NAMALWA (cell line): Measurements from ENCODE around the gene CHKA.

ENCODE experiments used
- DNase-seq: peaks from one replicate; pipeline ENCODE4 v3.0.0-alpha.2; 2015; ENCODE audit warnings: low spot score

Gene CHKA

DNA sequence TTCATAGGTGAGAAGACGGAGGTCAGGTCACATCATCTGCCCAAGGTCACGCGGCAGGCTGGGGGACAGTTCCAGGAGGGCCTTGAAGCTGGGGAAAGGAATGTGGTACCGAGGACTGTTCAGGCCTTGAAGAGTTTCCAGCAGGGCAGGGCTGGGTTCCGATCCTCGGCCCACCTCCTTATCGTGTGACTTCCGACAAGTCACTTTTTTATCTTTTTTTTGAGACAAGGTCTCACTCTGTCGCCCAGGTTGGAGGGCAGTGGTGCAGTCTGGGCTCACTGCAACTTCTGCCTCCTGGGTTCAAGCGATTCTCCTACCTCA is 90.1 kb downstream of the CHKA start:
- no peak for DNase-seq

DNA sequence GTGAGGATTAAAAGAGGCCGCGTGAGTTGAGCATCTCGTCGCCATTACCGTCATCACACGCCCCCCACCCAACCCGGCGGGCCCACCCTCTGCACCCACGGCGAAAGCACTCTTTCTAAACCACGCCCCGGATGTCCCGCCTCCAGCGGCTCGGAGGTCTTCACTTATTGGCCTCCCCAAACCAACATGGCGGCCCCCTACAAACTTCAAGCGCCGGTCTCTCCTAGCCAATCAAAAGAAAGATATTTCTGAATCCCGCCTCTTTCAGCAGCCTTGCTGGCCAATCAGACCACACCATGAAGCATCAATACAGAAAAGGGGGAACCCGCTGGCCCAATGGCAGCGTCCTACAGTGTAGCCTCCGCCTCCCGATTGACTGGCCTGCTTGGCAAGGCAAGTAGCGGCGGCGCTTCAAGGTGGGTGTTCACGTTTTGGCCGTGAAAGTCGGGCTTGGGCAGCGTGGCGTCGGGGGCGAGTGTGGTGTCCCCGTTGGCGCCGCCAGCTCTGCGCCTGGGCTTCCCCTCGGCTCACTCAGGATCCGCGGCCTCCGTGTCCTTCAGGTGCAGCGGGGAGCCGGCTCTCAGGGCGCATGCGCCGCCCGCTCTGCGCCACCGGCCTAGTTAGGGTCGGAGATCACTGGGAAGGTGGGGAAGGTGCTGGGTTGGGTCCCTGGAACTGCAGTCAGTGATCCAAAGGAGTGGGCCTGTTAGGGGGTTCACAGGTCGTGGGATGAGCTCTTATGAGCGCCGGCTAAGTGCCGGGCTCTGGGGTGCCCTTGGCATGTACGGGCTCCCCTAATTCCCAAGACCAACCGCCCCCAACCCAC is 90.7 kb downstream of the CHKA start, which contains the start of gene NDUFS8:
Gene NDUFS8 (plus strand): TSS at position 364 of the 826 bp plus-strand sequence. CDS start 1,471 bp downstream, outside the sequence.
- DNase-seq: peak; percentile 100

DNA sequence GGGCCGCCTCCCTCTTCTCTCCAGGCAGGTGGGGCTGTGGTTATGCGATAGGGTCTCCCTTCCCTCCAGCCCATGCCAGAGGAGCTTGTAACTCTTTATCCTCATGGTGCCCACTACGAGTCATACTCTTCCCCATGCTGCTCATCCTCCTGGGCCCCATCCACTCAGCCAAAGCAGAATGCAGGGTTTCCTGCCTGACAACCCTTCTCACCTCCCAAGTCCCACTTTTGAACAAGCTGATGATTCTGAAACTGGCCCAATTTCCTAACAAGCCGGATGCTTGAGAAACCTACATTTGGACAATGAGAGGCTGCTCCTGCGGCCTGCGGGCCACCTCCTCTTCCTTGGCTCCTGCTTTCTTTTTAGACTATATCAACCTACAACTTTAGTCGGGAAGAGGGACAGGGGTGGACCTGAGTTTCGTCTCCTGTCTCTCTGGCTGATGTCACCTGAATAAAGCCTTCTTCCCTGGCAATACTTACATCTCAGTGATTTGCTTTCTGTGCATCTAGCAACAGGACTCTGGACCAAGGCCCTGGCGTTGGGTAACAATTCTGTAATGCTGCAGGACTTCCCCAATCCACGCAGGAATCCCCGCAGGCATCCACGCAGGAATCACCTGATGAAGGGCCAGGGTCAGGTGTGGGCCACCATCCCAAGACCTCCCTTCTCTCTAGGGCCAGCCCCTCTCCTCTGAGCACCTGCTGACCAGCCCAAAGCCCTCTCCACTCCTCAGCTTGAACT is 92.2 kb downstream of the CHKA start:
- no peak for DNase-seq

DNA sequence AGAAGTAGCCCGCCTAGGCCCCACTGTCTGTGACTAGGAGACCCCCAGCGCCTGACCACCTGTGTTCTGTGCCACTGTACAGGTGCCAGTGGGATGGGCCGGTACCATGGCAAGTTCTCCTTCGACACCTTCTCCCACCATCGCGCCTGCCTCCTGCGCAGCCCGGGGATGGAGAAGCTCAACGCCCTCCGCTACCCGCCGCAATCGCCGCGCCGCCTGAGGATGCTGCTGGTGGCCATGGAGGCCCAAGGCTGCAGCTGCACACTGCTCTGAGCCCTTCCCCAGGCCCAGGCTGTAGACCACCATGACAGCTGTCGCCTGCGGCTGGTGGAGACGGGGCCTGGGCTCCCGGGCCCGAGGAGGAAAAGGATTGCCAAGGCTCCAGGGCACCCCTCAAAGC is 93.5 kb downstream of the CHKA start:
- DNase-seq: no peak

DNA sequence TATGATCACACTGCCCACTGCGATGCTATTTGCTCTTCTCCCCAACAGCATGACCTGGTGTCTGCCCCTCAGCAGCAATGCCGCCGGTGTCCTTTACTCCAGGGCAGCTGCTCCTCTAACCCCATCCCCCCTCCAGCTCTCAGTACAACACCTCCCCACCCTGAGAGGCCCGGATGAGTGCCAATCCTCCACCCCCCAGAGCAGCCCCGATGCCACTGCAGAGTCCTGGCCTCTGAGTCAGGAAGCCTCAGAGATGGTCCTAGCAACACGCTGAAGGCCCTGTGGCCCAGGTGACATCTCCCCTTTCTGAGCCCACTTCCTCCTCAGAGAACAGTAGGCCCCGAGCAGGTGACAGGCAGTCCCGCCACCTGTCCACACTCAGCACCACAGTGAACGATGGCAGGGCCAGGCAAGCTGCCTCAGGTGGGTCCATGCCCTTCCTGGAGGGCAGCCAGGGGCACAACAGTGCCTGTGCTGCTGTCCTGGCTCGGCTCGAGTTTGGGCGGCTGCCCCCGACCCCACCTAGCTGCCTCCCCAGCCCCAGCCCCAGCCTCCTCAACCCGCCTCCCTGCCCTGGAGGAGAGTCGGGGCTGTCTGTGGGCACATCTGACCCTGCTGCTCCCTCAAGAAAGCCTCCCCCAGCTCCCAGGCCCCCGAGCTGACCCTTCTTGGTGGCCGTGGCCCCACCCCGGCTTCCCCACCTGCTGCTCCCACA is 94.6 kb downstream of the CHKA start:
- DNase-seq: no peak

DNA sequence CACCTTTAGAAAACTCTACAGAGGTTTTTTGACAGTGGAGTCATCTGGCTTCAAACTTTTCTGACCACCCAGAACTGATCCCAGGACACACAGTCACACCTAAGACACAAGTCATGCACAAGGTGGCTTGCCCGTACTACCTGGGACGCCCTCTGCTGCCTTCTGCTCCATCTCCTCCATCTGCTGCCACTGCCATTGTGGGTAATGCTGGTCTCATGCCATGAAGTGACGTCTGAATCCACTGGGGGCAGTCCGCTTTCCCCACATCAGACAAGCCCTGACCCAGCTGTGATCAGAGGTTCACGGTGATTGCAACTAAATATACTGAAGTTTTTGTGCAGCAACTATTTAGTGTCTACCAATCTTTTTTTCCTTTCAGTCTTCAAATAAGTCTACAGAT is 96.1 kb downstream of the CHKA start:
- DNase-seq: peak; percentile 76

DNA sequence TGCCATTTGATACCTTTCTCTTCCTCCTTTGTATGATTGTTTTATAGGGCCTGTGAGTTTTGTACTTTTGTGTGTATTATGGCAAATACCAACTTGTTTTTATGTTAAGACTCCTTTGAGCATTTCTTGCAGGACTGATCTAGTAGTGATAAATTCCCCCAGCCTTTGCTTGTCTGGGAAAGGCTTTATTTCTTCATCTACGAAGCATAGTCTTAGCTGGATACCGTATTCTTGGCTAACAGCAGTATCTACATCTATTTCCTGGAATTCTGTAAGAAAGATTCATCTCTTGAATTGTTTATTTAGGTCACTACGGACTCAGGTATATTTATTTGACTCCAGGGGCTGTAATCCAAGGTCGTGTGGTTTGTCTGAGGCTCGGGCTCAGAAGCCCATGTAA is 96.7 kb downstream of the CHKA start:
- DNase-seq: no peak

DNA sequence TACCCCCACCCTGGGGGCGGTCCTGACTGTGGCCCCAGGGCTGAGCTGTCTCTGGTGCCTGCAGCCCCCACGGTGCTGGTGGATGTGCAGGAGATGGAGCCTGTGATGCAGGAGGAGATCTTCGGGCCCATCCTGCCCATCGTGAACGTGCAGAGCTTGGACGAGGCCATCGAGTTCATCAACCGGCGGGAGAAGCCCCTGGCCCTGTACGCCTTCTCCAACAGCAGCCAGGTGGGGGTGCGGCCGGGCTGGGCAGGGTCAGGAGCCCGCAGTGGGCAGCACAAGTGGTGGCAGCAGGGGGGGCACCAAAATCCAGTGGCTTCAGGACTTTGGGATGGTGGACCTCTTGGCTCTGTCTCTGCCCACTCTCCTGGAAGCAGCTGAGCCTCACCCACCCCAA is 98.7 kb downstream of the CHKA start:
- DNase-seq: no peak

DNA sequence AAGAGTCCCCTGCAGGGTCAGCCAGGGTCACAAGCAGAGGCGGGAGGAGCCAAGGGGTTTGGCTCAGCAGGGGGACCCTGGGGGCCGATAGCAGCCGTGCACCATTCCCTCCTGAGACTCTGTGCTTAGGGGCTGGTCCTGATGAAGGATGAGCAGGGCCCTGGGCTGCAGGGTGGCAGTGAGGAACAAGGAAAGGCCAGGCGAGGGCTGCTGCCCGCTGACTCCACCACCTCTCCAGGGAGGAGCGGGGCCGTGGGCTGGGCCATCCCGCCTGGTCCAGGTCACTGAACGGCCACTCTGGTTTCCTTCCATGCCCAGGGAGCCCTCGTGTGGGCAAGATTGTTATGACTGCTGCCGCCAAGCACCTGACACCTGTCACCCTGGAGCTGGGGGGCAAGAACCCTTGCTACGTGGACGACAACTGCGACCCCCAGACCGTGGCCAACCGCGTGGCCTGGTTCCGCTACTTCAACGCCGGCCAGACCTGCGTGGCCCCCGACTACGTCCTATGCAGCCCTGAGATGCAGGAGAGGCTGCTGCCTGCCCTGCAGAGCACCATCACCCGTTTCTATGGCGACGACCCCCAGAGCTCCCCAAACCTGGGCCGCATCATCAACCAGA is 99.9 kb downstream of the CHKA start:
- no peak for DNase-seq

DNA sequence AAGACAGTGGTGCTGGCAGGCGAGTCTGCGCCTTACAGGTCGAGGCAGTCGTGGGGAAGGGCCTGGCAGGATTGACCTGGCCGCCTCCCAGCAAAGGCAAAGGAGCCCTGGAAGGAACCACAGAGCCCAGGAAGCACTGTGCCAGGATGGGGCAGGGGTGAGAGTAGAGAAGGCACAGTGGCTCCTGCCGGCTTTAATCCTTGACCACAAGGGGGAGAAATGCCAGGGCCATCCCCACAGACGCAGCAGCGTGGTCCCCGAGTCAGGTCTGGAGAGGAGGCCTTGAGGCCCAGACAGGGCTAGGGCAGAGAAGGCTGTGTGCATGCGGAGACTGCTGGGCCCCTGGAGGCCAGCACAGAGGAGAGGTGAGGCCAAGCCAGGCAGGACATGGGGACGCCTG is 100.6 kb downstream of the CHKA start:
- DNase-seq: peak; percentile 43

DNA sequence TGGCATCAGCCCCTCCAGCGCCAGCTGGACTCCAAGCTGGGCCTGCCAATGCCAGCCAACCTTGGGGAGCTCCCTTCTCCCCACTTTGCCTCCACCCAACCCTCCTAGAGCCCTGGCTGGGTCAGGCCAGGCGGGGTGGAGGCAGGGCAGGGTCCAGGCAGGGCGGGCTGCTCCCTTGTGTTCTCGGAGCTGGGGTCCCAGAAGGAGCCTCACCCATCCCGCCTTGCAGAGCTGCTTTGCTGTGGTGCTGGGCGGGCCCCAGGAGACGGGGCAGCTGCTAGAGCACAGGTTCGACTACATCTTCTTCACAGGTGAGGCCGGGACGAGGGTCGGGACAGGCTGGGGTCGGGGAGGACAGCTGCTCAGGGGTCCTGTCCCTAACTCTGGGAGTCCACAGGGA is 101.7 kb downstream of the CHKA start:
- DNase-seq: no peak

DNA sequence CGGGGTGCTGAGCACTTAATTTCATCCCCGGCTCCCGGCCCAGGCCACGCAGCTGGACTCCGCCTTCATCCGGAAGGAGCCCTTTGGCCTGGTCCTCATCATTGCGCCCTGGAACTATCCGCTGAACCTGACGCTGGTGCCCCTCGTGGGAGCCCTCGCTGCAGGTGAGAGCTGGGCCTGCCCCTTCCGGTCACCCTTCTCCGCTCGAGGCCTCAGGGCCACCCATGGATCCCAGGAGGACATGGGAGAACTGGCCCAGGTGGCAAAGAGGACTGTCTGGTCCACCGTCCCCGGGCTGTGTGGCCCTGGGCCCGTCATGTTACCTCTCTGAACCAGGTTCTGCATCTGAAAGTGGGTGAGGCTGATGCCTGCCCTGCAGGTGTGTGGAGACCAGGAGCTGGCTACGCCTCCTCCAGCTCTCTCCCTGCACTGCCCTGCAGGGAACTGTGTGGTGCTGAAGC is 102.4 kb downstream of the CHKA start:
- DNase-seq: no peak

DNA sequence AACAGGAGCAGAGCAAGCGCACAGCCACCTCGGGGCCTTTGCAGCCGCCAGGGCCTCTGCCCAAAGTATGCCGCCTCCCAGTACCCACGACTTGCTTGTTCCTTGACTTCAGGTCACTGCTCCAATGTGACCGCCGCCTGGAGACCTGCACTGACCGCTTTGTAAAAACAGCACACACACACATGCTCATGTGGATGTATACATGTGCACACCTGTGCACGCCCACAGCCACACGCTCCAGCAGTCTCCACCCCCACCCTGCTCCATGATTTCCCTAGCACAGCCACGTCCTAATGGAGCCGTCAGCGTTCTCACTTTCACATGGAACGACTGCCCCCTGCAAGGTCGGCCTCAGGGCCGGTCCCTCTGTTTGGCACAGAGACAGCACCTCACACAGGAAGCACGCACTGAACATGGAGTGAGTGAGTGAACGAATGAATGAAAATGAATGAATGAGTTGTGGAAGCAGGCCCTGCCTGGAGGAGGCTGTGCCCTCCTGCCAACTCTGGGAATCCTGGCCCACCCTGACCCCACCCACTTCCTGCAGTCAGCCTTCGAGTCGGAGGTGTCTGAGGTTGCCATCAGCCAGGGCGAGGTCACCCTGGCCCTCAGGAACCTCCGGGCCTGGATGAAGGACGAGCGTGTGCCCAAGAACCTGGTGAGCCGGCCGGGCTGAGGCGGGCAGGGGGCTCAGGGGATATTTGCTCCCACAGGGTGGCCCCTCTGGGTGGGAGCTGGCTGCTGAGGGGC is 103.0 kb downstream of the CHKA start:
- no peak for DNase-seq

DNA sequence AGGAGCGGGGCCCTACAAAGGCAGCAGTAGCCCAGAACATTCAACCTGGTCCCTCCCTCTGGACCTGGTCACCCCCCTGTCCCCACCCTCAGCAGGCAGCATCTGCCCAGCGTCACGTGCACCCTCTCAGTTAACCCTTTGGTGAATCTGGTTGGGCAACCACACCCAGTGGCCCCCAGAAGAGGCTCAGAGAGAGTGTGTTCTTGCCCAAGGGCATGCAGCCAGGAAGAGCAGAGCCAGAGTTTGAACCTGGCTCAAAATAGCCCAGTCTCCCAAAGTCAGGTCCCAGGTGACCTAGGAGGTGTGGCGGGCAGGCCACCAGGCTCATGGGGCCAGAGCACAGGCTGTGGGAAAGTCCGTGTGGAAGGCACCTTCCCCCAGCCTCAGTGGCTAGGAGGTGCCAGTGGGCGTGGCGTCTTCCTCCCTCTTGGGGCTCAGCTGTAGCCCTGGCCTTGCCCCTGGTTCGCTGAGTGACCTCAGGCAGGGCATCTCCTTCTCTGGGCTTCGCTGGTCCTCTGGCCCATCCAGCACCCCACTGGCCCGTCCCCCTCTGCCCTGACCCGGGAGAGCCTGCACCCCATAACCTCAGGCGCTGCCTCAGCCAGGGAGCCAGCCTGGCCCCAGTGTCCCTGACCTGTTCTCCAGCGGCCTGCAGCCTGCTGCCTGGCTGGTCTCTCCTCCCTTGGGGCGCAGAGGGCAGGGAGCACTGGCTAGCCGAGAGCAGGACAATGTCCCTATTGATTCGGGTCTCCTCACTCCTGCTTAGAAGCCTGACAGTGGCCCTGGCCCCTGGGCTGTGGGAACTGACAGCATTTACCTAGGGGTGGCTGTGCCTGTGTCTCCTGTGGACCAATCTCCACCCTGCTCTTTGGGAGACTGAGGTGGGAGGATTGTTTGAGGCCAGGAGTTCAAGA is 104.0 kb downstream of the CHKA start:
- DNase-seq: no peak

DNA sequence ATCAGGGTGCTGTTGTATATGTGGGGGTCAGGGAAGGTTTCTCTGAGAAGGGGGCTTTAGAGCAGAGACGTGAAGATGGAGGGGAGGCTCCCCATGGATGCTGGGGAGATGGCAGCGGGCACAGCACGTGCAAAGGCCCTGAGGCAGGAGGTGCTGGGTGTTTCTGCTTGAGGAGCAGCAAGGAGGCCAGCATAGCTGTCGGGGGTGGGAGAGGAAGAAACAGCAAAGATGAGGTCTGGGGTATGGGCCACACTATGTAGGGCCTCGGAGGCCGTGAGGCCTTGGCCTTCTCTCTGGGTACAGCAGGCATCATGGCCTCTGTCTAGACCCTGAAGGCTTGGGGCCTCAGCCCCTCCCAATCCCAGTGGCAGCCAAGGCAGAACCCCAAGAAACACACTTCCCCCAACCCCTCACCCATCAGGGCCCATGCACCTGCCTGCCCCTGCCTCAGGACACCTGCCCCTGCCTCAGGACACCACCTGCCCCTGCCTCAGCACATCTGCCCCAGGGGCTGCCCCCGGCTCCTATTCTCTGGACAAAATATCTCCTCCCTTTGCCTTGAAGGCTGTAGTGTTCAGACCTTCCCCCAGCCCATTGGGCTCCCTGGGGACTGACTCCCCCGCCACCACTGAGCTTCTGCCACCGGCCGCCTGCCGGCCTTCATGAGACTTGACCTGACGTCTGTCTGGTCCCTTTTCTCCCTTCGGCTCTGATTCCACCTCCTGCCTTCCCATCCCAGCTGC is 104.9 kb downstream of the CHKA start:
- DNase-seq: peak; percentile 34

DNA sequence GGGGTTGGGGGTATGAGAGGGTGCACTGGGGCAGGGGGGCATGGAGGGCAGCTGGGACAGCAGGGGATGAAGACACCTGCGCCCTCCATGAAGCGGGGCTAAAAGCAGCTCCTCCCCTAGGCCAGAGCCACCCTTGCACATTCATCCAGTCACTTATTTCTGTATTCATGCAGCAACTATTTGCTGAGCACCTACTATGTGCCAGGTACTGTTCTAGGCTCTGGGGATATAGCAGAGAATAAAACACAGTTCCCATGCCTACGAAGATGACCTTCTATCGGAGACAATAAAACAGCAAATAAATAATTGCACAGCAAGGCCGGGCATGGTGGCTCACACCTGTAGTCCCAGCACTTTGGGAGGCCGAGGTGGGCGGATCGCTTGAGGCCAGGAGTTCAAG is 105.7 kb downstream of the CHKA start:
- no peak for DNase-seq

DNA sequence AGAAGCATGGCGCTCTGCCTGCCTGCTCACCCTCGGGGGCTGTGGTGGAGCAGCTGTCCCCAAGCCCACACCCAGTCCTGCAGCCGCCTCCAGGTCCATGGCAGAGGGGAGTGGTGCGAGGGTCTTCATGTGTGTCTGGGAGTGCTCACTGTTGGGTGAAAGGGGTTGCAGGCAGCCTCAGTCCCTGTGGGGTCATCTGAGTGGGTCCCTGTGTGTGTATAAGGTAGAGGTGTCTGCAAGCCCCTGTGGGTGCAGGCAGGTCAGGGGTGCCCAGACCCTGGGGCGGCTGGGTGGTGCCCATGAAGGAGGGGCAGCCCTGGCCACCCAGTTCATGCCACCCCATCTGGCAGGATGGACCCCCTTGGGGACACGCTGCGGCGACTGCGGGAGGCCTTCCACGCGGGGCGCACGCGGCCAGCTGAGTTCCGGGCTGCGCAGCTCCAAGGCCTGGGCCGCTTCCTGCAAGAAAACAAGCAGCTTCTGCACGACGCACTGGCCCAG is 106.2 kb downstream of the CHKA start:
- no peak for DNase-seq

DNA sequence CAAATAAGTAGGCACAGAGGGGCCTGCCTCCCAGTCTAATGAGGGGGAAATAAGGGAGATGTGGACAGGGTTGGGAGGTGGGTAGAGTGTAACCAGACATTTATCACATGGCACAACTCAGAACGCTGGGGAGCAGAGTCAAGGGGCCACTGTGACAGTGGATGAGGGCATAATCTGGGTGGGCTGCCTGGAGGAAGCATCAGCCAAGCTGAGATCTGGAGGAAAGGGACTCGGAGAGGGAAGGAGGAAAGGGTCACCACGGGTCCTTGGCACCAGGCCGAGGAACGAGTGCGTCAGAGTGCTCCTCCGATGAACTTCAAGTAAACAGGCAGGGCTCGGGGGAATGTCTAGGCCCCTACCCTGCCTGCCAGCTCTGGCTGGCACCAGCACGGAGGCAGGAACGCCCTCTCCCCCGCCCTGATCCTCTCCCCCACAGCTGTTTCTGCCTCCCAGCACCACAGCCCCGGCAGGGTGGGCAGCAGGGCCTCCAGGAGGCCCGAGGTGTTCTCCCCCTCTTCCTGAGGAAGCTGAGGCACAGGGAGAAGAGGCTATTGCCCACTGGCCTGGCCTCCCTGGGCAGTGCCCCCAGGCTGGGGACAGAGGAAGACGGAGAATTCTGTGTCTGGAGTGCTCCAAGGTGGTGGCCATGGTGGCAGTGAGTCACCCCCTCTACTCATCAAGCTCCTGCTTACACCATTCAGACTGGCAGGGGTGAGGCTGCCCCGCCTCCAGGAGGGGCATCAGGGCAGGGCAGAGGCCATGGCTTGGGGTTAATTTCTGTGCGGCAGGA is 106.8 kb downstream of the CHKA start:
- no peak for DNase-seq
